Muscle of leg (tissue), 11 donors: Measurements from ENCODE around the gene GBP7. TPM values are rescaled to one million over a fixed set of nuclear protein-coding genes. Genes with fewer than 3 reads are reported as not detected.
"Not testable (repeated sequence)": the region's sequence is repeated elsewhere in the genome, so short reads cannot be mapped to it uniquely, and the experiment has no call there.

Experiments
- DNase-seq: peaks from one replicate; pipeline ENCODE4 v3.0.0; 2013
- H3K27ac ChIP-seq: one replicate; pipeline ENCODE4 v1.5.1; 2013; ENCODE audit warnings: mild to moderate bottlenecking, low read length, control low read depth
- H3K27me3 ChIP-seq: one replicate; pipeline ENCODE4 v1.6.1; 2013; ENCODE audit warnings: low read length; ENCODE audit not compliant: control insufficient read depth, insufficient read depth
- H3K36me3 ChIP-seq: one replicate; pipeline ENCODE4 v1.6.1; 2013; ENCODE audit warnings: low read length; ENCODE audit not compliant: control insufficient read depth, insufficient read depth
- H3K4me1 ChIP-seq: one replicate; pipeline ENCODE4 v1.6.1; 2013; ENCODE audit warnings: low read length; ENCODE audit not compliant: control insufficient read depth, insufficient read depth
- H3K4me3 ChIP-seq: one replicate; pipeline ENCODE4 v1.5.1; 2013; ENCODE audit warnings: low read length, control low read depth
- H3K9me3 ChIP-seq: replicated peaks from 2 replicates; pipeline ENCODE4 v1.6.1; 2013; ENCODE audit warnings: low read depth, low read length; ENCODE audit not compliant: control insufficient read depth
- WGBS: methylation state at CpG from one replicate; pipeline ENCODE4 v1.1.5; 2013; ENCODE audit warnings: missing lambda C conversion rate; ENCODE audit not compliant: insufficient coverage; 5-methylcytosine and 5-hydroxymethylcytosine counted together
- polyA plus RNA-seq, 8 donors: library from polyadenylated mRNA; unstranded; fragments of 120-200 nt; gene quantifications; one replicate each; pipeline versions ENCODE4 v1.2.1 to v1.2.3, GENCODE V29; 2013; ENCODE audit warnings: inconsistent platforms in 1 of 8, low replicate concordance in 1 of 8; ENCODE audit not compliant: insufficient read length in 8 of 8, insufficient read depth in 1 of 8
- total RNA-seq: library from RNA; stranded (reverse); fragments of 120-200 nt; gene quantifications from one replicate; pipeline ENCODE4 v1.2.4, GENCODE V29; 2013

The GBP7 gene
- total and polyA plus RNA-seq, 9 donors: 0.04 to 0.11 (median 0.07) TPM; not detected in 4

DNA sequence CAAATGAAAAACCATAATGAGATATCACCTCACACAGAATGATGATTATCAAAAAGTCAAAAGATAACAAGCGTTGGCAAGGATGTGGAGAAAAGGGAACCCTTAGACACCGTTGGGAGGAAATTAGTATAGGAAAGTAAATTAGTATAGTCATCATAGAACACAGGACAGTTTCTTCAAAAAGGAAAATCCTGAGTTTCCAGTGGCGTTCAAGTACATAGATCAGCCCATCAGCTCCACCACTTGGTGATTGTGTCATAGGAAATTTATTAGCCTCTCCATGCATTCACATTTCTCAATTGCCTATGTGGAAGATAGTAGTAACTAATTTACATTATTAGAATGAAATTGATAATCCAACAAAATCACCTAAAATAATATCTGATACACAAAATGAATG lies 29.1 kb downstream of the GBP7 start:
- no peak for DNase-seq
- H3K4me3 ChIP-seq: no peak overlapping the region
- WGBS: no CpG with 5 or more reads among the region's 3 CpGs
- H3K9me3 ChIP-seq: no peaks in the 10 kb centered on the region
- H3K27ac ChIP-seq: no peak overlapping the region
- no peaks in the 10 kb centered on the region for H3K27me3 ChIP-seq
- H3K36me3 ChIP-seq: no peaks in the 10 kb centered on the region
- no peaks in the 10 kb centered on the region for H3K4me1 ChIP-seq

DNA sequence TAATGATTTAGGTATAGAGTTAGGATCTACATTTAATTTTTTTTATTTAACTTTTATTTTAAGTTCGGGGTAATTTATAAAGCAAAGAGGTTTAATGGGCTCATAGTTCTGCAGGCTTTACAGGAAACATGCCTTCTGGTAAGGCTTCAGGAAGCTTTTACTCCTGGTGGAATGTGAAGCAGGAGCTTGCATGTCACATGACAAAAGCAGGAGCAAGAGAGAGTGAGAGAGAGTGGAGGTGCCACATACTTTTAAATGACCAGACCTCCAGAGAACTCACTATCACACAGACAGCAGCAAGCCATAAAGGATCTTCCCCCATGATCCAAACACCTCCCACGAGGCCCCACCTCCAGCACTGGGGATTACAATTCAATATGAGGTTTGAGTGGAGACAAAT lies 32.3 kb downstream of the GBP7 start:
- Histone ChIP-seq H3K4me3 (no peak overlapping the region), H3K9me3 (no peaks in the 10 kb centered on the region), H3K27ac (no peak overlapping the region), H3K4me1 (no peaks in the 10 kb centered on the region), H3K27me3 (no peaks in the 10 kb centered on the region), H3K36me3 (no peaks in the 10 kb centered on the region)
- DNase-seq: no peak
- 100% methylated on average over 1 of the region's 2 CpGs for WGBS

- H3K4me3 ChIP-seq: no peak overlapping the region
- no peak for DNase-seq
- no peaks in the 10 kb centered on the region for H3K9me3 ChIP-seq
- no peak overlapping the region for H3K27ac ChIP-seq
- H3K36me3 ChIP-seq: no peaks in the 10 kb centered on the region
- no peaks in the 10 kb centered on the region for H3K27me3 ChIP-seq
- H3K4me1 ChIP-seq: no peaks in the 10 kb centered on the region
- WGBS: no CpG with 5 or more reads among the region's 4 CpGs
These were observed 33.6 kb downstream of the GBP7 start for GRCh38 chr1:89142160-89142559.

DNA sequence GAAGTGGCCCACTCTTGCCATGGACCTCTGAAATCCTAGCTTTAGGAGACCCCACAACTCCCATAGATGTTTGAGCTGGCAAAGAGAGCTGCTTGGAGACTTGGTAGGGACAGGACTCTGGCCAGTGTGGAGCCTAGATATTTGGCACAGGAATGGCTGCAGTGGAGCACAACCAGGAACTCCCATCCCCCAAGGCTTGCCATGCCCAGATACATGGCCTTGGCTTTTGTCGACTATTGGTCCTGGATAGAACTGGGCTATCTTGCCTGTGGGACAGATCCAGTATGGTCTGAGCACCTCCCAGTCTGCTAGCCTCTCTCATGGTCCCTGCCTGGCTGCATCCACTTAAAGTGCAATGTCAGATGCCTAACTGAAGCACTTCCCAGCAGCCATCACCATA lies 42.1 kb downstream of the GBP7 start:
- Histone ChIP-seq H3K4me3 (no peak overlapping the region), H3K36me3 (no peaks in the 10 kb centered on the region), H3K9me3 (no peaks in the 10 kb centered on the region), H3K27ac (no peak overlapping the region), H3K4me1 (no peaks in the 10 kb centered on the region), H3K27me3 (no peaks in the 10 kb centered on the region)
- WGBS: 100% methylated on average over 1 of the region's 1 CpG
- DNase-seq: no peak

DNA sequence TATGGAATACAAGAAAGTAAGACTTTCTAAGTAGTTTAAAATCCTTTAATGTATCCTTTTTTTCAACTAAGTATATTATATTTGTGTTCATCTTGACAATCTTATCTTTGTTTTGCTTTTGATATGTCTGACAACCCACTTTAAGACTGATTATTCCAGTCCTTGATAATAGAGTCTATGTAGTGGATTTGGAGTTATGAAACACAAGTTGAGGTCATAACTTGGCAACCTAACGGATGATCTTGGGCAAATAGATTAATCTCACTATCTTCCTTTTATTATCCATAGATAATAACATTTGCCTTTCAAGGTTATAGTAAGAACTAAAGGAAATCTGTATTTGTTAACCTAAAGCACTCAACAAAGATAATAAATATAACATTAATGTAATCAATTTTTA lies 45.1 kb downstream of the GBP7 start:
- no peaks in the 10 kb centered on the region for H3K4me1 ChIP-seq
- H3K27me3 ChIP-seq: no peaks in the 10 kb centered on the region
- H3K27ac ChIP-seq: no peak overlapping the region
- DNase-seq: no peak
- H3K9me3 ChIP-seq: no peaks in the 10 kb centered on the region
- H3K4me3 ChIP-seq: no peak overlapping the region
- no CpG with 5 or more reads among the region's 1 CpG for WGBS
- no peaks in the 10 kb centered on the region for H3K36me3 ChIP-seq

GRCh38 chr1:89129911-89130310 lies 45.9 kb downstream of the GBP7 start:
- Histone ChIP-seq H3K36me3 (no peaks in the 10 kb centered on the region), H3K9me3 (no peaks in the 10 kb centered on the region), H3K4me1 (no peaks in the 10 kb centered on the region), H3K27ac (no peak overlapping the region), H3K27me3 (no peaks in the 10 kb centered on the region), H3K4me3 (no peak overlapping the region)
- peak; percentile 7 for DNase-seq
- 89% methylated on average over 1 of the region's 4 CpGs for WGBS

DNA sequence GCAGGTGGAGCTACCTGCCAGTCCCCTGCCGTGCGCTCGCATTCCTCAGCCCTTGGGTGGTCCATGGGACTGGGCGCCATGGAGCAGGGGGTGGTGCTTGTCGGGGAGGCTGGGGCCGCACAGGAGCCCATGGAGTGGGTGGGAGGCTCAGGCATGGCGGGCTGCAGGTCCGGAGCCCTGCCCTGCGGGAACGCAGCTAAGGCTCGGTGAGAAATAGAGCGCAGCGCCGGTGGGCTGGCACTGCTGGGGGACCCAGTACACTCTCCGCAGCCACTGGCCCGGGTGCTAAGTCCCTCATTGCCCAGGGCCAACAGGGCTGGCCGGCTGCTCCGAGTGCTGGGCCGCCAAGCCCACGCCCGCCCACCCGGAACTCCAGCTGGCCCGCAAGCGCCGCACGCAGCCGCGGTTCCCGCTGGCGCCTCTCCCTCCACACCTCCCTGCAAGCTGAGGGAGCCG lies 47.8 kb downstream of the GBP7 start:
- H3K4me3 ChIP-seq, H3K27ac ChIP-seq, H3K4me1 ChIP-seq, H3K9me3 ChIP-seq, H3K36me3 ChIP-seq, DNase-seq, H3K27me3 ChIP-seq: not testable (repeated sequence)
- WGBS: 98% methylated on average over 20 of the region's 31 CpGs

DNA sequence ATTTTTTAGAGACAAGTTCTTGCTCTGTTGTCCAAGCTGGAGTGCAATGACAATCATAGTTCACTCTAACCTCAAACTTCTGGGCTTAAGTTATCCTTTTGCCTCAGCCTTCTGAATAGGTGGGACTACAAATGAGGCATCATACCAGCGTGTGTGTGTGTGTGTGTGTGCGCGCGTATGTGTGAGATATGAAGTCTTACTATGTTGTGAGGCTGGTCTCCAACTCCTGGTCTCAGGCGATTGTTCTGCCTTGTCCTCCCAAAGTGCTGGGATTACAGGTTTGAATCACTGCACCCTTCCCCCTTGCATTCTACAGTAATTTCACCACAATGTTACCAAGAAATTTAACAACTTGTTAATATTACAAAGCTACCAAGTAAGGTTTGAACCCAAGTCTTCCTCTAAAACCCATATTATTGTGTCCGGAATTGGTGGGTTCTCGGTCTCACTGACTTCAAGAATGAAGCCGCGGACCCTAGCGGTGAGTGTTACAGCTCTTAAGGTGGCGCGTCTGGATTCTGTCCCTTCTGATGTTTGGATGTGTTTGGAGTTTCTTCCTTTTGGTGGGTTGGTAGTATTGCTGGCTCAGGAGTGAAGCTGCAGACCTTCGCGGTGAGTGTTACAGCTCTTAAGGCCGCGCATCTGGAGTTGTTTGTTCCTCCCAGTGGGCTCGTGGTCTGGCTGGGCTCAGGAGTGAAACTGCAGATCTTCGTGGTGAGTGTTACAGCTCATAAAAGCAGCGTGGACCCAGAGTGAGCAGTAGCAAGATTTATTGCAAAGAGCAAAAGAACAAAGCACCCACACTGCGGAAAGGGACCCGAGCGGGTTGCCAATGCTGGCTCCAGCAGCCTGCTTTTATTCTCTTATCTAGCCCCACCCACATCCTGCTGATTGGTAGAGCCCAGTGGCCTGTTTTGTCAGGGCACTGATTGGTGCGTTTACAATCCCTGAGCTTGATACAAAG lies 48.9 kb downstream of the GBP7 start:
- DNase-seq, H3K4me3 ChIP-seq, H3K4me1 ChIP-seq: not testable (repeated sequence)

DNA sequence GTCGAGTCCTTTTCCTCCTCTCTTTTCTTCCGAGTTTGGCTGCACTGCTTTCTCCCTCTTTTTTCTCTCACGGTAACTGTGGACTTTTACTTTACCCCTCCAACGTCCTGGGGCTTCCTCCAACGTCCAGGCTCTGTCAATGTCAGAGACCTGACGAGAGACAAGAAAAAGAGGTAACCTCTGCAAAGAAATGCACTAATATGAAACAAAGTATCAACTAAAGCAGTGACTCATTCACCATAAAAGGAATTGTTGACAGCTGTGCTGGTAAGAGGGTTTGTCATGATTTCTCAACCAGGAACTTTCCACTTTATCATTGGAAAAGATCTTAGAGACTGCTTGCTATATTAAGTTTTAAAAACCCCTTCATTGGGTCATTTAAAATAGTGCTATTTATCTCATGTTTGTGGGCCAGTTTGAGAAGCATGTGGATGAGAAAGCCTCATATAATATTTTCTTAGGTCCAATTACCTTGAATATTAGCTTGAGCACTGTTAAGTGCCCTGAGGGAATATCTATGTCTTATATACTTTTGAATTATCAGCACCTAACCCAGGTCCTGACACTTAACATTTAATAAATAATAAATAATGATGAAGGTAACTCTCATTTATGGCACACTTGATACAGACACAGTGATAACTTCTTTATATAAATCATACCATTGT lies 49.8 kb downstream of the GBP7 start, which contains the start of gene GBP2:
GBP2 (minus strand) TSS at position 202 of the 668 bp plus-strand sequence. CDS start 4,148 bp downstream, outside the sequence.
- no peaks in the 10 kb centered on the region for H3K36me3 ChIP-seq
- 61% methylated on average over 2 of the region's 6 CpGs for WGBS
- H3K4me1 ChIP-seq: no peaks in the 10 kb centered on the region
- H3K4me3 ChIP-seq: peak within 1 kb of the TSS; percentile 2
- H3K27ac ChIP-seq: peak within 1 kb of the TSS; percentile 14
- DNase-seq: peak; percentile 68
- no peaks in the 10 kb centered on the region for H3K9me3 ChIP-seq
- H3K27me3 ChIP-seq: no peaks in the 10 kb centered on the region

More for the DNA sequence above, 48.9 kb downstream of the GBP7 start:
- not testable (repeated sequence) for H3K9me3 ChIP-seq, H3K36me3 ChIP-seq, H3K27me3 ChIP-seq, H3K27ac ChIP-seq
- 77% methylated on average over 9 of the region's 23 CpGs for WGBS

- Histone ChIP-seq H3K27me3 (no peaks in the 10 kb centered on the region), H3K27ac (no peak overlapping the region), H3K9me3 (no peaks in the 10 kb centered on the region), H3K36me3 (no peaks in the 10 kb centered on the region), H3K4me3 (peak overlapping the region; percentile 2), H3K4me1 (no peaks in the 10 kb centered on the region)
- no peak for DNase-seq
- WGBS: no CpG with 5 or more reads among the region's 3 CpGs
These were observed 50.4 kb downstream of the GBP7 start for GRCh38 chr1:89125240-89125912.
